Measurements from ENCODE around the gene LAYN. TPM values are rescaled to one million over a fixed set of nuclear protein-coding genes. Genes with fewer than 3 reads are reported as not detected.

The LAYN gene
- total and polyA plus RNA-seq, 2 of the 13 experiments (the other 11 are each of a cell fraction or from before 2014, with no cell fraction given), result 0.17 TPM; not detected in 1

DNA sequence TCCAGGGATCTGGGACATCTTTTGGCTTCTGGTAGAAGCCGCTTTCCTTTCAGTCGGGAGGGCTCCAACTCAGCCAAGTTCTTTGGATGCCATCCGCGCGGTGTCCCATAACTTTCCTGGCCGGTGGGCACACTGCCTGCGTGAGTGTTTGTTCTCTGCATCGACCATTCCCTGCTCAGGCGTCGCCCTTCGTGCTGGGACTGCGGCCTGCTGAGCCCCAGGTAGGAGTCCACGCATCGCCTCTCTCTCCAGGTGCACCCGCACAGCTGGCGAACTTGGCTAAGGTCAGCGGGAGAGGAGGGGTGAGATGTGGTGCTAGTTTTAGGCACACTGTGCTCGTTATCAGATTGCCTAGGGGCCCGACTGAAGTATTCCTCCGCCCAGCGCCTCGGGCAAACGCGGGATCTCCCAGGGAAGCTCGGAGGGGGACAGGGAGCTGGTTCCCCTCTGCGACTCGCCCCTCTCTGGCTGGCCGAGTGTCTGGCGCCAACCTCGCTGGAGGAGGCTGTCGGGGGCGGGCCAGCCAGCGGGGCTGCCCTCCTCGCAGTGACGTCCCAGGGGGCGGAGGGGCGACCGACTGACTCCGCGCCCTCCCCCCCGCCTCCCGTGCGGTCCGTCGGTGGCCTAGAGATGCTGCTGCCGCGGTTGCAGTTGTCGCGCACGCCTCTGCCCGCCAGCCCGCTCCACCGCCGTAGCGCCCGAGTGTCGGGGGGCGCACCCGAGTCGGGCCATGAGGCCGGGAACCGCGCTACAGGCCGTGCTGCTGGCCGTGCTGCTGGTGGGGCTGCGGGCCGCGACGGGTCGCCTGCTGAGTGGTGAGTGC lies at the start of gene LAYN (continued):
- TF ChIP-seq, protein P1, sequence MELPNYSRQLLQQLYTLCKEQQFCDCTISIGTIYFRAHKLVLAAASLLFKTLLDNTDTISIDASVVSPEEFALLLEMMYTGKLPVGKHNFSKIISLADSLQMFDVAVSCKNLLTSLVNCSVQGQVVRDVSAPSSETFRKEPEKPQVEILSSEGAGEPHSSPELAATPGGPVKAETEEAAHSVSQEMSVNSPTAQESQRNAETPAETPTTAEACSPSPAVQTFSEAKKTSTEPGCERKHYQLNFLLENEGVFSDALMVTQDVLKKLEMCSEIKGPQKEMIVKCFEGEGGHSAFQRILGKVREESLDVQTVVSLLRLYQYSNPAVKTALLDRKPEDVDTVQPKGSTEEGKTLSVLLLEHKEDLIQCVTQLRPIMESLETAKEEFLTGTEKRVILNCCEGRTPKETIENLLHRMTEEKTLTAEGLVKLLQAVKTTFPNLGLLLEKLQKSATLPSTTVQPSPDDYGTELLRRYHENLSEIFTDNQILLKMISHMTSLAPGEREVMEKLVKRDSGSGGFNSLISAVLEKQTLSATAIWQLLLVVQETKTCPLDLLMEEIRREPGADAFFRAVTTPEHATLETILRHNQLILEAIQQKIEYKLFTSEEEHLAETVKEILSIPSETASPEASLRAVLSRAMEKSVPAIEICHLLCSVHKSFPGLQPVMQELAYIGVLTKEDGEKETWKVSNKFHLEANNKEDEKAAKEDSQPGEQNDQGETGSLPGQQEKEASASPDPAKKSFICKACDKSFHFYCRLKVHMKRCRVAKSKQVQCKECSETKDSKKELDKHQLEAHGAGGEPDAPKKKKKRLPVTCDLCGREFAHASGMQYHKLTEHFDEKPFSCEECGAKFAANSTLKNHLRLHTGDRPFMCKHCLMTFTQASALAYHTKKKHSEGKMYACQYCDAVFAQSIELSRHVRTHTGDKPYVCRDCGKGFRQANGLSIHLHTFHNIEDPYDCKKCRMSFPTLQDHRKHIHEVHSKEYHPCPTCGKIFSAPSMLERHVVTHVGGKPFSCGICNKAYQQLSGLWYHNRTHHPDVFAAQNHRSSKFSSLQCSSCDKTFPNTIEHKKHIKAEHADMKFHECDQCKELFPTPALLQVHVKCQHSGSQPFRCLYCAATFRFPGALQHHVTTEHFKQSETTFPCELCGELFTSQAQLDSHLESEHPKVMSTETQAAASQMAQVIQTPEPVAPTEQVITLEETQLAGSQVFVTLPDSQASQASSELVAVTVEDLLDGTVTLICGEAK (IDR thresholded peaks at IDR 0.05), result no peak
- TF ChIP-seq, protein P1 (CRISPR knock-in tag; IDR thresholded peaks at IDR 0.05), result 0 out of 2 replicates have a peak, but pooled peaks have one; percentile 18
- no peak for TF ChIP-seq CBFB (CRISPR knock-in tag; IDR thresholded peaks at IDR 0.05)
- TF ChIP-seq, protein P2, sequence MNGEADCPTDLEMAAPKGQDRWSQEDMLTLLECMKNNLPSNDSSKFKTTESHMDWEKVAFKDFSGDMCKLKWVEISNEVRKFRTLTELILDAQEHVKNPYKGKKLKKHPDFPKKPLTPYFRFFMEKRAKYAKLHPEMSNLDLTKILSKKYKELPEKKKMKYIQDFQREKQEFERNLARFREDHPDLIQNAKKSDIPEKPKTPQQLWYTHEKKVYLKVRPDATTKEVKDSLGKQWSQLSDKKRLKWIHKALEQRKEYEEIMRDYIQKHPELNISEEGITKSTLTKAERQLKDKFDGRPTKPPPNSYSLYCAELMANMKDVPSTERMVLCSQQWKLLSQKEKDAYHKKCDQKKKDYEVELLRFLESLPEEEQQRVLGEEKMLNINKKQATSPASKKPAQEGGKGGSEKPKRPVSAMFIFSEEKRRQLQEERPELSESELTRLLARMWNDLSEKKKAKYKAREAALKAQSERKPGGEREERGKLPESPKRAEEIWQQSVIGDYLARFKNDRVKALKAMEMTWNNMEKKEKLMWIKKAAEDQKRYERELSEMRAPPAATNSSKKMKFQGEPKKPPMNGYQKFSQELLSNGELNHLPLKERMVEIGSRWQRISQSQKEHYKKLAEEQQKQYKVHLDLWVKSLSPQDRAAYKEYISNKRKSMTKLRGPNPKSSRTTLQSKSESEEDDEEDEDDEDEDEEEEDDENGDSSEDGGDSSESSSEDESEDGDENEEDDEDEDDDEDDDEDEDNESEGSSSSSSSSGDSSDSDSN (CRISPR knock-in tag; IDR thresholded peaks at IDR 0.05), result peak; percentile 25; the same call in 1 of the 2 replicates
- TF ChIP-seq IKZF1 (IDR thresholded peaks at IDR 0.05), result no peak
- no peak for TF ChIP-seq ARNT (IDR thresholded peaks at IDR 0.05)
- peak; percentile 33; the same call in 1 of the 2 replicates for TF ChIP-seq MTF2 (CRISPR knock-in tag; IDR thresholded peaks at IDR 0.05; ENCODE audit: borderline replicate concordance)
- no peak for TF ChIP-seq HMGA1 (CRISPR knock-in tag; conservative IDR thresholded peaks at IDR 0.05)
- peak; percentile 56 for TF ChIP-seq ZNF687 (CRISPR knock-in tag; IDR thresholded peaks at IDR 0.05)
- TF ChIP-seq, protein P3, sequence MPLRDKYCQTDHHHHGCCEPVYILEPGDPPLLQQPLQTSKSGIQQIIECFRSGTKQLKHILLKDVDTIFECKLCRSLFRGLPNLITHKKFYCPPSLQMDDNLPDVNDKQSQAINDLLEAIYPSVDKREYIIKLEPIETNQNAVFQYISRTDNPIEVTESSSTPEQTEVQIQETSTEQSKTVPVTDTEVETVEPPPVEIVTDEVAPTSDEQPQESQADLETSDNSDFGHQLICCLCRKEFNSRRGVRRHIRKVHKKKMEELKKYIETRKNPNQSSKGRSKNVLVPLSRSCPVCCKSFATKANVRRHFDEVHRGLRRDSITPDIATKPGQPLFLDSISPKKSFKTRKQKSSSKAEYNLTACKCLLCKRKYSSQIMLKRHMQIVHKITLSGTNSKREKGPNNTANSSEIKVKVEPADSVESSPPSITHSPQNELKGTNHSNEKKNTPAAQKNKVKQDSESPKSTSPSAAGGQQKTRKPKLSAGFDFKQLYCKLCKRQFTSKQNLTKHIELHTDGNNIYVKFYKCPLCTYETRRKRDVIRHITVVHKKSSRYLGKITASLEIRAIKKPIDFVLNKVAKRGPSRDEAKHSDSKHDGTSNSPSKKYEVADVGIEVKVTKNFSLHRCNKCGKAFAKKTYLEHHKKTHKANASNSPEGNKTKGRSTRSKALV (CRISPR knock-in tag; IDR thresholded peaks at IDR 0.05), result peak; percentile 12; the same call in 1 of the 2 replicates
- no peak for TF ChIP-seq ZNF225 (CRISPR knock-in tag; IDR thresholded peaks at IDR 0.05)
